CD8-positive, alpha-beta memory T cell (primary cell): ENCODE data around the gene CCDC150. TPM values are rescaled to one million over a fixed set of nuclear protein-coding genes. Genes with fewer than 3 reads are reported as not detected.
"Not testable (repeated sequence)": the region's sequence is repeated elsewhere in the genome, so short reads cannot be mapped to it uniquely, and the experiment has no call there.

Experiments used
- CTCF ChIA-PET: fragments of 350-600 bp; sonication (Branson Sonifier 250); formaldehyde crosslinking; loops from one replicate; lab custom pipeline; 2021; ENCODE audit warnings: antibody characterized with exemption; lab: Charles Lee
- POLR2A ChIA-PET: fragments of 350-600 bp; sonication (Branson Sonifier 250); formaldehyde crosslinking; loops from one replicate; lab custom pipeline; 2021; ENCODE audit warnings: antibody characterized with exemption; lab: Charles Lee
- DNase-seq, 5 donors: peaks; one replicate each; pipeline versions ENCODE4 v3.0.0 to v3.0.0-alpha.2; 2020 to 2022; ENCODE audit warnings: mixed read lengths in 1 of 5
- H3K27ac ChIP-seq: one replicate; pipeline ENCODE4 v1.7.0; 2013; ENCODE audit warnings: low read depth, mild to moderate bottlenecking, low read length, moderate library complexity
- H3K27me3 ChIP-seq: 2 replicates; pipeline ENCODE4 v1.7.0; 2013; ENCODE audit warnings: low read length, mild to moderate bottlenecking; ENCODE audit not compliant: insufficient read depth, poor library complexity, severe bottlenecking
- H3K36me3 ChIP-seq: 2 replicates; pipeline ENCODE4 v1.7.0; 2013; ENCODE audit warnings: mild to moderate bottlenecking, low read length, moderate library complexity; ENCODE audit not compliant: insufficient read depth
- H3K4me1 ChIP-seq: 2 replicates; pipeline ENCODE4 v1.7.0; 2013; ENCODE audit warnings: mild to moderate bottlenecking, low read length, moderate library complexity; ENCODE audit not compliant: insufficient read depth
- H3K4me3 ChIP-seq: 2 replicates; pipeline ENCODE4 v1.7.0; 2013; ENCODE audit warnings: mild to moderate bottlenecking, low read length
- H3K9me3 ChIP-seq: 2 replicates; pipeline ENCODE4 v1.7.0; 2013; ENCODE audit warnings: mild to moderate bottlenecking, low read length
- H3K27ac Mint-ChIP-seq, 8 donors: one replicate each; pipeline ENCODE4 v1.8.0; 2020 to 2021; ENCODE audit warnings: mixed read lengths in 8 of 8, mild to moderate bottlenecking in 6 of 8, inconsistent platforms in 3 of 8, moderate library complexity in 3 of 8
- H3K27me3 Mint-ChIP-seq, 2 donors: one replicate each; pipeline ENCODE4 v1.8.0; 2020 to 2021; ENCODE audit warnings: mixed read lengths in 2 of 2, mild to moderate bottlenecking in 1 of 2, moderate library complexity in 1 of 2
- H3K36me3 Mint-ChIP-seq, 3 donors: one replicate each; pipeline ENCODE4 v1.8.0; 2020 to 2021; ENCODE audit warnings: mixed read lengths in 3 of 3, inconsistent platforms in 1 of 3, mild to moderate bottlenecking in 1 of 3
- H3K4me1 Mint-ChIP-seq, 3 donors: one replicate each; pipeline ENCODE4 v1.8.0; 2020 to 2021; ENCODE audit warnings: mixed read lengths in 3 of 3, inconsistent platforms in 1 of 3, mild to moderate bottlenecking in 1 of 3
- H3K4me3 Mint-ChIP-seq, 7 donors: one replicate each; pipeline ENCODE4 v1.8.0; 2020 to 2021; ENCODE audit warnings: mixed read lengths in 7 of 7, mild to moderate bottlenecking in 6 of 7, moderate library complexity in 4 of 7, inconsistent platforms in 2 of 7
- H3K9me3 Mint-ChIP-seq, 5 donors: one replicate each; pipeline ENCODE4 v1.8.0; 2020 to 2022; ENCODE audit warnings: mixed read lengths in 5 of 5, mild to moderate bottlenecking in 3 of 5, moderate library complexity in 2 of 5, inconsistent platforms in 1 of 5
- polyA plus RNA-seq: library from polyadenylated mRNA; unstranded; fragments of 300-500 nt; fragmentation: Illumina TruSeq; gene quantifications from one replicate; pipeline ENCODE4 v1.2.3, GENCODE V29; 2021
- total RNA-seq, 2 experiments: library from RNA; stranded (reverse); gene quantifications; one replicate each; pipeline ENCODE4 v1.2.3, GENCODE V29; 2021

The CCDC150 gene
- total and polyA plus RNA-seq, 3 experiments from 2014 or later, result 0.07 to 8.2 (median 7.9) TPM

DNA sequence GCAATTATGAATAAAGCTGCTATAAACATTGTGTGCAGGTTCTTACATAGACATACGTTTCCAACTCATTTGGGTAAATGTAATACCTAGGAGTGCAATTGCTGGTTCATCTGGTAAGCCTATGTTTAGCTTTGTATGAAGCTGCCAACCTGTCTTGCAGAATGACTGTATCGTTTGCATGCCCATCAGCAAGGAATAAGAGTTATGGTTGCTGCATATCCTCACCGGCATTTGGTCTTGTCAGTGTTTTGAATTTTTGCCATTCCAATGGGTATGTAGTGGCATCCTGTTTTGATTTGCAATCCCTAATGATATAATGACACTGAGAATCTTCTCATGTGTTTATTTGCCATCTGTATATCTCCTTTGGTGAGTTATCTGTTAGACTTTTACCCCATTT is 20.7 kb downstream of the CCDC150 start:
- DNase-seq, result no peak
- H3K27ac ChIP-seq, result no peak overlapping the region
- Mint-ChIP-seq H3K9me3 (no peaks in the 10 kb centered on the region), H3K36me3 (no peaks in the 10 kb centered on the region), H3K4me3 (no peak overlapping the region), H3K4me1 (no peaks in the 10 kb centered on the region), H3K27me3 (no peaks in the 10 kb centered on the region), H3K27ac (no peak overlapping the region)
- CTCF ChIA-PET, result no interaction called here
- no peaks in the 10 kb centered on the region for H3K9me3 ChIP-seq
- no peaks in the 10 kb centered on the region for H3K27me3 ChIP-seq
- POLR2A ChIA-PET, result no interaction called here
- H3K4me1 ChIP-seq, result no peaks in the 10 kb centered on the region
- H3K36me3 ChIP-seq, result no peaks in the 10 kb centered on the region
- no peak overlapping the region for H3K4me3 ChIP-seq

DNA sequence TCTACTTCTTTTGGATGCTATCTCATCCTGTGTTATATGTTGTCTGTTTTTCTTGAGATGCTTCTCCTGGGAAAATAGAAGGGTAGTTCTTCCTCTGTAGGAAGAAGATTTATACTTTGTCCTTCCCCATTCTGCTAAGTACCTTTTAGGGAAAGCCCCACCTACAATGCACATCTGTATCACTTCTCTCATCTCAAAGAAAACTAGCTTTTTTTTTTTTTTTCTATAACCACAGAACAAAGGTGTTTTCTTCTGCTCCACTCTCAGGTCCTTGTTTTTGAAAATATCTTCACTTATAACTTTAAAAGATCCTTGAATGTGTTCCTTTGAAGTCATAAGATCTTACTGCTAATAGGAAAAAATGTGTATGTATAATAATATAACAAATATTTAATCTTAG is 30.8 kb downstream of the CCDC150 start:
- H3K4me3 Mint-ChIP-seq, result no peak overlapping the region
- no peaks in the 10 kb centered on the region for H3K36me3 ChIP-seq
- H3K27me3 ChIP-seq, result no peaks in the 10 kb centered on the region
- no peaks in the 10 kb centered on the region for H3K27me3 Mint-ChIP-seq
- peak overlapping the region in 1 of 8 donors; percentile 48 for H3K27ac Mint-ChIP-seq
- no peak overlapping the region for H3K4me3 ChIP-seq
- ChIA-PET POLR2A (no interaction called here), CTCF (no interaction called here)
- H3K9me3 ChIP-seq, result no peaks in the 10 kb centered on the region
- H3K36me3 Mint-ChIP-seq, result no peaks in the 10 kb centered on the region
- H3K4me1 Mint-ChIP-seq, result no peaks in the 10 kb centered on the region
- DNase-seq, result no peak
- no peaks in the 10 kb centered on the region for H3K9me3 Mint-ChIP-seq
- no peaks in the 10 kb centered on the region for H3K4me1 ChIP-seq
- H3K27ac ChIP-seq, result no peak overlapping the region

DNA sequence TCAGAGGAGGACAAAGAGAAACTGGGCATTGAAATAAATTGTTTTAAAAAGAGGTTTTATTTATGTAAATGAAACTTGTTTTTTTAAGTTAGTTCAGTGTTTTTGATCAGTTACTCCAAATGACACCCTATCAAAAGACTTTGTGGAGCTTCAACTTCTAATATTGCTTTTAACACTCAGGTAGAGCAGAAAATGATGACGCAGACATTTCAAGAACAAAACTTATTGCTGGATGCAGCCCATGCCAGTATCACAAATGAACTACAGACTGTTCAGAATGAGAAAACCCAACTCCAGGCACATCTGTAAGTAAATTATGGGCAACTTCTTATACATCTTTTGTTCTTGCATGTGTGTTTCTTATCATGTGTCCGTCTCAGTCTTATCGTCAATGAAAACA is 36.4 kb downstream of the CCDC150 start:
- ChIA-PET POLR2A (no interaction called here), CTCF (no interaction called here)
- no peaks in the 10 kb centered on the region for H3K36me3 Mint-ChIP-seq
- H3K4me1 ChIP-seq, result no peaks in the 10 kb centered on the region
- no peaks in the 10 kb centered on the region for H3K27me3 ChIP-seq
- no peaks in the 10 kb centered on the region for H3K9me3 Mint-ChIP-seq
- no peaks in the 10 kb centered on the region for H3K4me1 Mint-ChIP-seq
- no peak for DNase-seq
- H3K27me3 Mint-ChIP-seq, result no peaks in the 10 kb centered on the region
- H3K9me3 ChIP-seq, result no peaks in the 10 kb centered on the region
- no peak overlapping the region for H3K27ac ChIP-seq
- no peaks in the 10 kb centered on the region for H3K36me3 ChIP-seq
- no peak overlapping the region for H3K27ac Mint-ChIP-seq
- no peak overlapping the region for H3K4me3 Mint-ChIP-seq
- H3K4me3 ChIP-seq, result no peak overlapping the region

DNA sequence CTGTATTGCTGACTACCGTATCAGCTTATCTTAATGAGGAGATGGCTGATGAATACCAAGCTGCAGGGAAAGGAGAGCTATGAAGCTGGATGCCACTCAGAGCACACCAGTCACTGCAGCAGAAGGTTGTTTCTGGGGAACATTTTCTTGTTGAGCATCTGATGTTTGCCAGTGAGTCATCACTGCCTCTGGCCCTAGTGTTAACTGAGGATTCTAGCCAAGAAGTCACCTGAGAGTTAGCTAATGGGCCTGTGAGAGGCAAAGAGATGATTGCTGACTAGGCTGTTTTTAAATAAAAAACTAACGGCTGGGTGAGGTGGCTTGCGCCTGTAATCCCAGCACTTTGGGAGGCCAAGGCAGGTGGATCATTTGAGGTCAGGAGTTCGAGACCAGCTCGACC is 37.9 kb downstream of the CCDC150 start:
- no peaks in the 10 kb centered on the region for H3K36me3 ChIP-seq
- CTCF ChIA-PET, result no interaction called here
- Mint-ChIP-seq H3K4me1 (no peaks in the 10 kb centered on the region), H3K36me3 (no peaks in the 10 kb centered on the region), H3K27me3 (no peaks in the 10 kb centered on the region), H3K4me3 (no peak overlapping the region), H3K27ac (no peak overlapping the region), H3K9me3 (no peaks in the 10 kb centered on the region)
- H3K27me3 ChIP-seq, result no peaks in the 10 kb centered on the region
- H3K9me3 ChIP-seq, result no peaks in the 10 kb centered on the region
- no peak overlapping the region for H3K4me3 ChIP-seq
- POLR2A ChIA-PET, result no interaction called here
- no peaks in the 10 kb centered on the region for H3K4me1 ChIP-seq
- no peak overlapping the region for H3K27ac ChIP-seq
- no peak for DNase-seq

DNA sequence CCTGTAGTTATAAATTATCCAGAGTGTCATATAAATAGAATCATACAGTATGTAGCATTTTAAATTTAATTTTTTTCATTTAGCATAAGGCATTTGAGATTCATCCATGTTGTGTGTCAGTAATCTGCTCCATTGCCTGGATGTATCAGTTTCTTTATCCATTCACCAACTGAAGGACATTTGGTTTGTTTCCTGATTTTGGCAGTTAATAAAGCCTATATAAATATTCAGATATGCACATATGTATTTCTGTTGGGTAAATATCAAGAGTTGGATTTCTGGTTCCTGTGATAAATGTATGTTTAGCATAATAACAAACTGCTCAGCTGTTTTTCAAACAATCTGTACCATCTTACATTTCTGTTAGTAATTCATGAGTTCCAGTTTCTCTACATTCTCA is 39.9 kb downstream of the CCDC150 start:
- H3K27me3 Mint-ChIP-seq, result no peaks in the 10 kb centered on the region
- H3K36me3 Mint-ChIP-seq, result peaks cover 0 to 7% (median 0%) of the 10 kb centered on the region in 3 donors
- no peaks in the 10 kb centered on the region for H3K9me3 ChIP-seq
- no peak overlapping the region for H3K27ac ChIP-seq
- POLR2A ChIA-PET, result no interaction called here
- no peak for DNase-seq
- no peaks in the 10 kb centered on the region for H3K4me1 Mint-ChIP-seq
- no peaks in the 10 kb centered on the region for H3K4me1 ChIP-seq
- H3K27ac Mint-ChIP-seq, result no peak overlapping the region
- no peak overlapping the region for H3K4me3 Mint-ChIP-seq
- CTCF ChIA-PET, result no interaction called here
- no peak overlapping the region for H3K4me3 ChIP-seq
- H3K9me3 Mint-ChIP-seq, result peaks cover 0 to 5% (median 4%) of the 10 kb centered on the region in 5 donors
- no peaks in the 10 kb centered on the region for H3K36me3 ChIP-seq
- no peaks in the 10 kb centered on the region for H3K27me3 ChIP-seq

DNA sequence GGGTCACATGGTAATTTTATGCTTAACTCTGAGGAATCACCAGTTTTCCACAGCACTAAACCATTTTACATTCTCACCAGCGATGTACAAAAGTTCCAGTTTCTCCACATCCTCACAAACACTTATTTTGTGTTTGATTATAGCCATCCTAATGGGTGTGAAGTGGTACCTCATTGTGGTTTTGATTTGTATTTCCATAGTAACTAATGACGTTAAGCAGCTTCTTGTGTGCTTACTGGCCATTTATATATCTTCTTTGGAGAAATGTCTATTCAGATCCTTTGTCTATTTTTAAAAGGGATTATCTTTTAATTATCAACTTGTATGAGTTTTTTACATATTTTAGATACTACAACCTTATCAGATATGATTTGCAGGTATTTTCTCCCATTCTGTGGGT is 42.0 kb downstream of the CCDC150 start:
- Mint-ChIP-seq H3K9me3 (peaks cover 7 to 14% (median 8%) of the 10 kb centered on the region in 5 donors), H3K27ac (no peak overlapping the region), H3K4me3 (no peak overlapping the region), H3K27me3 (no peaks in the 10 kb centered on the region), H3K4me1 (no peaks in the 10 kb centered on the region), H3K36me3 (peaks cover 0 to 8% (median 0%) of the 10 kb centered on the region in 3 donors)
- ChIA-PET CTCF (no interaction called here), POLR2A (no interaction called here)
- no peaks in the 10 kb centered on the region for H3K36me3 ChIP-seq
- no peak overlapping the region for H3K27ac ChIP-seq
- no peaks in the 10 kb centered on the region for H3K27me3 ChIP-seq
- H3K4me1 ChIP-seq, result no peaks in the 10 kb centered on the region
- no peaks in the 10 kb centered on the region for H3K9me3 ChIP-seq
- H3K4me3 ChIP-seq, result no peak overlapping the region
- DNase-seq, result no peak

DNA sequence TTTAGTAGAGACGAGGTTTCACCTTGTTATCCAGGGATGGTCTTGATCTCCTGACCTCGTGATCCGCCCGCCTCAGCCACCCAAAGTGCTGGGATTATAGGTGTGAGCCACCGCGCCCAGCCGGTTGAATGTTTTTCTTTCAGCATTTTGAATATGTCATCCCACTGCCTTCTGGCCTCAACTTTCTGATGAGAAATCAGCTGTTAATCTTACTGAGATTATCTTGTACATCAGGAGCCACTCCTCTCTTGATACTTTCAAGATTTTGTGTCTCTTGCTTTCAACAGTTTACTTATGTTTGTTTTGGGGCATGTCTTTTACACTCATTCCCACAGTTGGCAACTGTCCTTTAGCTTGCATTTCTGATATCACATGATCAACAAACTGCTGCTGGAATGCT is 46.3 kb downstream of the CCDC150 start:
- Histone ChIP-seq H3K27ac (no peak overlapping the region), H3K4me3 (no peak overlapping the region), H3K9me3 (no peaks in the 10 kb centered on the region), H3K4me1 (no peaks in the 10 kb centered on the region), H3K36me3 (no peaks in the 10 kb centered on the region), H3K27me3 (no peaks in the 10 kb centered on the region)
- CTCF ChIA-PET, result no interaction called here
- no peak overlapping the region for H3K4me3 Mint-ChIP-seq
- H3K9me3 Mint-ChIP-seq, result peaks cover 18 to 26% (median 19%) of the 10 kb centered on the region in 5 donors
- no peaks in the 10 kb centered on the region for H3K4me1 Mint-ChIP-seq
- no peak for DNase-seq
- H3K36me3 Mint-ChIP-seq, result peaks cover 0 to 19% (median 1%) of the 10 kb centered on the region in 3 donors
- POLR2A ChIA-PET, result no interaction called here
- H3K27ac Mint-ChIP-seq, result no peak overlapping the region
- peaks cover 0 to 4% of the 10 kb centered on the region in 2 donors for H3K27me3 Mint-ChIP-seq

DNA sequence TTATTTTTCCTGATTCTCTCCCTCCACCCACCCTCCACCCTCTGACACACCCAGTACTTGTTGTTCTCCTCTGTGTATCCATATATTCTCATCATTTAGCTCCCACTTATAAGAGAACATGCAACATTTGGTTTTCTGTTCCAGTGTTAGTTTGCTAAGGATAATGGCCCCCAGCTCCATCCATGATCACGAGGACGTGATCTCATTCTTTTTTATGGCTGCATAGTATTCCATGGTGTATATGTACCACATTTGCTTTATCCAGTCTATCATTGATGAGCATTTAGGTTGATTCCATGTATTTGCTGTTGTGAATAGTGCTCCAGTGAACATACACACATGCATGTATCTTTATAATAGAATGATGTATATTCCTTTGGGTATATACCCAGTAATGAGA is 47.2 kb downstream of the CCDC150 start:
- H3K36me3 Mint-ChIP-seq, result peaks cover 0 to 19% (median 1%) of the 10 kb centered on the region in 3 donors
- H3K4me1 ChIP-seq, H3K27ac ChIP-seq, H3K9me3 ChIP-seq, H3K4me1 Mint-ChIP-seq, DNase-seq, H3K36me3 ChIP-seq, H3K27me3 ChIP-seq, H3K27ac Mint-ChIP-seq, H3K27me3 Mint-ChIP-seq, H3K4me3 Mint-ChIP-seq, POLR2A ChIA-PET, CTCF ChIA-PET, H3K4me3 ChIP-seq: not testable (repeated sequence)
- peaks cover 18 to 26% (median 19%) of the 10 kb centered on the region in 5 donors for H3K9me3 Mint-ChIP-seq
